NCI-H2081 (cell line): Measurements from ENCODE around the gene CD81.
"Not testable (repeated sequence)": the region's sequence is repeated elsewhere in the genome, so short reads cannot be mapped to it uniquely, and the experiment has no call there.

Experiments used
- DNase-seq, 2 experiments: peaks; one replicate each; lab custom pipeline; 2025; lab: John Stamatoyannopoulos, UW

Gene CD81

GRCh38 chr11:2376751-2377451, at the start of gene CD81:
Gene CD81 (plus strand): TSS chr11:2377310. CDS start chr11:2377550, 240 bp downstream.
- peak; percentile 4 to 15 for DNase-seq

DNA sequence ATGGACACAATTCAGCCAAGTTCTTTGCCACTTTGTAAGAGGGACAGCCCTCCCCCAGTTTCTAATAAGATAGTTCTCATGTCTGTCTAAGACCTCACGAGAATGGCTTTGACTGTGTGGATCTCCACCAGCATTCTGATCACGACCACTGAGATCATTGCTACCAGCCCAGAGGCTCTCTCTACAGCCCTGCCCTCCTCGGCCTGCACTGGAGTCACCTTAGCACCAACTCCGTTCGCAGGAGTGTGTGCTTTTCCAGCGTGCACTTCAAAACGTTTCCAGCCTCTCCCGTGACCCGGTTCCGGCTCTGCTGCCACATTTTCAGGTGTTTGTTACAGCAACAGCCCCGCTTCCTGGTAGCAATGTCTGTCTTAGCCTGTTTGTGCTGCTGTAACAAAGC, 49.1 kb upstream of the CD81 start:
- DNase-seq: no peak

DNA sequence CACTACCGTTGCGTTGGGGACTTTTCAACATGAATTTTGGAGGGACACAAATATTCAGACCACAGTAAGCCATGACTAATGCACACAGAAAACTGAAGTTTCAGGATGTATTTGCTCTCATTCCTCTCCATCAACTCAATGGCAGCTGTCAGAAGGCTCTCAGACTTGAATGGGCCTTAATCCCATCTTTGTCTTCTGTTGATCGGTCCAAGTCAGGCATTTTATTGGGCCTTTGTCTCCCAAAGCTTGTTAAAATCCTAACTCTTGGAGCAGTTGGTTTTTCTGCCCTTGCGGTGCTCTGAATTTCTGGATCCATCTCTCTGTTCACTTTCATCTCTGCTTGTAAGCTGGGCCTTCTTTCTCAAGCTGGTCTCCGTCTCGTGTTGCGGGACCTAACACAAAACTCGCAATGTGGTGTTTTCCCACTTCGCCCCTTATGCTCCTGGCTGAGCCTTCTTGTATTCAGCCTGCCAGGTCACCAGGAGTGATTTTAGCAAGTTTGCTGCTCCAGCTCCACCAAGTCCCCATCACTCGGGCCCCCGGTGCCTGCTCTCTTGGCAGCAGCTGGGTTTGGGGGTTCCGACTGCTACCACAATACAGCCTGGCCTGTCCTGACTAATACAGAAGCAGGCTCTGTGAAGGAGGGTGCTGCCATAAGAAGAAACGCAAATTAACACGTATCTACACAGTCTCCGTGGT, 48.3 kb upstream of the CD81 start:
- DNase-seq: no peak

GRCh38 chr11:2329551-2329950, 47.6 kb upstream of the CD81 start:
- DNase-seq: no peak

DNA sequence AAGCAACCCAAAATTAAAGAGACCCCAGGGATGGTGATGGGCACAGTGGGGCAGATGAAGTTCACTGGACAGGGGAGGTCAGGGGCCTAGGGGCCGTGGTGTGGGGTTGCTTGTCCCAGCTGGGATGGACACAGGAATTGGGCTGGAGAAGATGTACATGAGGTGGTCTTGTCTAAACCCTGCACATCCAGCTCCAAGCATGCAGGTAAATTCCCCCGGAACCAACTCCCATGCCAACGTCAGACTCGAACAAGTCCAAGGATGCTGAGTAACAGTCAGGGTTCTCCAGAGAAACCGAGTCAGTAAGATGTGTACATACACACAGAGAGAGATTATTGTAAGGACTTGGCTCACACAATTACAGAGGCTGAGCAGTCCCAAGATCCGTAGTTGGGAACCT, 46.4 kb upstream of the CD81 start:
- no peak for DNase-seq

DNA sequence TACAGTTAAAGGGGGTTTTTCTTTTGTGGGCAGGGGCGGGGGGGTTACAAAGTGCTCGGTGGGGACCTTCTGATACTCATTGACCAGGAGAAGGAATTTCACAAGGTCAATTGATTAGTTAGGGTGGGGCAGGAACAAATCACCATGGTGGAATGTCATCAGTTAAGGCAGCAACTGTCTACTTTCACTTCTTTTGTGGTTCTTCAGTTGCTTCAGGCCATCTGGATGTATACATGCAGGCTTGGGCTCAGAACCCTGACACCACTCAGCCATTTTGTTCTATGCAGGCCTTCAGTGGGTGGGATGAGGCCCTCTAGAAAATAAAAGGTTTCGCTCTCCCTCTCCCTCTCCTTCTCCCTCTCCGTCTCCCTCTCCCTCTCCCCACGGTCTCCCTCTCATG, 45.7 kb upstream of the CD81 start:
- DNase-seq: no peak

- DNase-seq: not testable (repeated sequence)
Observed at GRCh38 chr11:2332569-2332968, 44.5 kb upstream of the CD81 start.

- DNase-seq: not testable (repeated sequence)
Observed at GRCh38 chr11:2333486-2334205, 43.5 kb upstream of the CD81 start.

GRCh38 chr11:2335286-2335685, 41.8 kb upstream of the CD81 start:
- not testable (repeated sequence) for DNase-seq

- DNase-seq: not testable (repeated sequence)
Observed at GRCh38 chr11:2338760-2339159, 38.4 kb upstream of the CD81 start.

DNA sequence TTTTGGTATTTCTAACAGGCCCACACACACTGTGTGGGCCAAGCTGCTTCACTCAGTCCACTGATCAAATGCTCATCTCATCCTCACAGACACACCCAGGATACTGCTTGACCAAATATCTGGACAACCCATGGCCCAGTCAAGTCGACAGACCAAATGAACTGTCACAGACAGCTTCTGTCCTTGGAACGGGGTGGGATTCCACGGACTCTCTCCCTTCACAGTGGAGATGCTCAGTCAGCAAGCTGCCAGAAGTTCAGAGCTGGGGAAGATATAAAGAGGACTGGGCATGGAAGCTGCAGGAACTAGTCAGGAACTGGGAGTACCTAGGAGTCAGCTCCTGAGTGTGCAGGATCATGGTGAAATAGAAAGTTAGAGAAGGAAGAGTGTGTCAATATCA, 34.6 kb upstream of the CD81 start:
- DNase-seq: no peak

GRCh38 chr11:2342981-2343380, 34.1 kb upstream of the CD81 start:
- DNase-seq: no peak

DNA sequence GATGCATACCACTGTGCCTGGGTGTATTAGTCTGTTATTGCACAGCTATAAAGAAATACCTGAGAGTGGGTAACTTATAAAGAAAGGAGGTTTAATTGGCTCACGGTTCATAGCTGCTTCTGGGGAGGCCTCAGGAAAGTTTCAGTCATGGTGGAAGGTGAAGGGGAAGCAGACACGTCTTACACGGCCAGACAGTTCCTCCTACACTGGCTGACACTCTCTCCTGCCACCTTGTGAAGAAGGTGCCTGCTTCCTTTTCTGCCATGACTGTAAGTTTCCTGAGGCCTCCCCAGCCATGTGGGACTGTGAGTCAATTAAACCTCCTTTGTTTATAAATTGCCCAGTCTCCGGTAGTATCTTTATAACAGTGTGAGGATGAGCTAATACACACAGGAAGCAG, 33.6 kb upstream of the CD81 start:
- no peak for DNase-seq

DNA sequence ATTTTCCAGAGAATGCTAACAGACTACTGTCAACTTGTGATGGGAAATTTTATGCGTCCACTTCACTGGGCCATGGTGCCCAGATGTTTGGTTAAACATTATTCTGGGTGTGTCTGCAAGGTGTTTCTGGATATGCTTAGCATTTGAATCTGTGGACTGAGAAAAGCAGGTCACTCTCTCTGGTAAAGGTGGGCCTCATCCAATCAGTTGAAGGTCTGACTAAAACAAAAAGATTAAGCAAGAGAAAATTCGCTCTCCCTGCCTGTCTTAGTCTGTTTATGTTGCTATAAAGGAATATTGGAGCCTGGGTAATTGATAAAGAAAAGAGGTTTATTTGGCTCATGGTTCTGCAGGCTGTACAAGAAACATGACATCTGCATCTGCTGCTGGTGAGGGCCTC, 32.1 kb upstream of the CD81 start:
- DNase-seq: no peak

DNA sequence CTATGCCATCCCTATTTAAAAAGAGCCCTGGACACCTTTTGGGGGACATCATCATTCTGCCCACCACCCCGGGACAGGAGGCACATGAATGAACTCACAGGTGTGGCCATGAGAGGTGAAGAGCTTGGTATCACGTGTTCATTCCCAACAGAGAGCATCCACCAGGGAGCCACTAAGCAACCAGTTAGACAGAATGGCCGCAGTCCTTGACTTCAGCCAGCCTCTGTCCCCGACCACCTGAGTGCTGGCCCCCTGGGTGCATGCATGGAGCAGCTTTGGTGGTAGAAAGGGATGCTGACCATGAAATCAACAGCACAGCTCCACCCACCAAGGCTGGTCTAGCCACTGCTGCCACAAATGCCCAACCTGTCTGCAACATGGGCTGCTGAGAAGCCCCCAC, 31.1 kb upstream of the CD81 start:
- no peak for DNase-seq

DNA sequence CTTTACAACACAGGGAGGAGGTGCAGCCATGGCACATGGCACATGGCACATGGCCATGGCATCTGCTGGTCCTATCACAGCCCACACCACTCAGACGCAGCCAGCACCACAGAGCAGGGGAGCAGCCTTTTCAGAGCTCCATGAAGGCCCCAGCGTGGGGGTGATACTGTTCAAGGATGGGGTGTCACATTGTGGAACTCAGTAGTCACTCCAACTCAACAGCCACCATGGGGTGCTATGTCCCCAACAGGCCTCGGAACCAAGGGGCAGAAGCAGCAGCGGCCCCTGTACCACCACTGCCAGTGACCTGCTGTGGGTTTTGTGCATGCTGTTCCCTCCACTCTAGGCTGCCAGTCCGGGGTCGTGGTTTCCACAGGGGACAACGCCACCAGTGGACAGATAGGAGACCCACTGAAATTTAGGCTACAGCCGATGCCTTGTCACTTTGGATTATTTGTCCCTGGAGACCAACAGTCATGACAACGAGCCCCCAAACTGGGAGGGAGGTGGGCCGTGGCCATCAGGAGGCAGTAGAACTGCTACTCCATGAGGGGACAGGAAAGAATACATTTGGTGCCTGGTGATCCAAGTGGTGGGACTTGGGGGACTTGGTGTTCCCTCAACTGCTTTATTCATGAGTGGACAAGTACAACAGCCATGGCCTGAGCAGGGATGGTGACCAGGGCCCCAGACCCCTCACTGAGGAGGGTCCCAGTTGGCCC, 30.4 kb upstream of the CD81 start:
- no peak for DNase-seq

DNA sequence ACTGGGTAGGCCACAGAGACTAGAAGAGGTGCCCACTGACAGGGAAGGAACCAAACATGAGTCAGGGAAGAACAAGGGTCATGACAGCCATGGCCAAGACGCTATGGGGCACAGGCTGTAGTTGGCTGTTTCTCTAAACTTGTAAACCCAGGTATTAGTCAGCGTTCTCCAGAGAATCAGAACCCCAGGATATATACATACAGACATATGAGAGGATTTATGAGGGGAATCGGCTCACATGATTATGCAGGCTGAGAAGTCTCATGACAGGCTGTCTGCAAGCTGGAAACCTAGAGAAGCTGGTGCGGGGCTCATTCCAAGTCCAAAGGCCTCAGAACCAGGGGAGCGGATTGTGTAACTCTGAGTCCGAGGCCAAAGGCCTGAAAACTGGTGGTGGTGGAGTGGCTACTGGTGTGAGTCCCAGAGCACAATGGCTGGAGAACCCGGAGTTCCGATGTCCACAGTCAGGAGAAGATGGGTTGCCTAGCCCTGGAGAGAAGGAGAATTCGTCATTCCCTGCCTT, 29.7 kb upstream of the CD81 start:
- no peak for DNase-seq

- DNase-seq: no peak
Observed at GRCh38 chr11:2348986-2349385, 28.1 kb upstream of the CD81 start.

DNA sequence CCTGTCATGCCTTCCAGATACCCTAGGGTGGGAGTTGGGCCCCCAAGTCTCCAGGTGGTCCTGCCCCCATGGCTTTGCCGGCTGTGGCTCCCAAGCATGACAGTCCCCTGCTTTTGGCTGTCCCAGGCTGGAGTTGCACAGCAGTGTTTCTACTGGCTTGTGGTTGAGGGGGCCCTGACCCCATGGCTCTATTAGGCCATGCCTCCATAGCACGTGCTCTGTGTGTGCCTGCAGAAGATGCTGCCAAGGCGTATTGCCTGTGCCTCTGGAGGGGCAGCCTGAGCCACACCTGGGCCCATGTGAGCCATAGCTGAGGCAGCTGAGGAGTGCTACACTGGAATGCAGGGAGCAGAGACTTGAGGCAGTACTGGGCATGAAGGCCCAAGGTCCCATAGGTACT, 25.4 kb upstream of the CD81 start:
- no peak for DNase-seq

- no peak for DNase-seq
Observed at GRCh38 chr11:2352420-2352819, 24.7 kb upstream of the CD81 start.

GRCh38 chr11:2355000-2355644, 22.0 kb upstream of the CD81 start:
- no peak for DNase-seq

- no peak for DNase-seq
Observed at GRCh38 chr11:2357246-2357645, 19.9 kb upstream of the CD81 start.
